SK-N-SH treated with all-trans-retinoic acid at 6 μM for 48 hours (cell line): ENCODE data around the gene ERC1.
A peak's percentile ranks its signal among the peaks of the same experiment; 100 is the strongest.

ENCODE experiments used
- ATAC-seq: fragments of 200-7000 bp; cut with Tn5 transposase; 3 replicates; pipeline ENCODE4 v1.9.1; 2020; ENCODE audit warnings: mild to moderate bottlenecking, moderate library complexity
- ARNTL ChIP-seq: fragments of 450-650 bp; formaldehyde crosslinking; IDR thresholded peaks from 2 replicates; pipeline ENCODE4 v1.5.0; 2020; ENCODE audit warnings: low read depth, mild to moderate bottlenecking, moderate library complexity, borderline replicate concordance
- BACH2 ChIP-seq: fragments of 250-450 bp; sonication (Bioruptor Pico); IDR thresholded peaks from 2 replicates; pipeline ENCODE4 v1.9.0; 2021; ENCODE audit warnings: mild to moderate bottlenecking, borderline replicate concordance
- CREB5 ChIP-seq: fragments of 250-450 bp; sonication (Bioruptor Pico); IDR thresholded peaks from 2 replicates; pipeline ENCODE4 v1.5.1; 2020; ENCODE audit warnings: low read depth, mild to moderate bottlenecking, moderate library complexity
- CSDC2 ChIP-seq: fragments of 250-450 bp; sonication (Bioruptor Pico); IDR thresholded peaks from 2 replicates; pipeline ENCODE4 v1.5.0; 2020; ENCODE audit warnings: mild to moderate bottlenecking, moderate library complexity
- ESRRG ChIP-seq: fragments of 250-450 bp; sonication (Bioruptor Pico); IDR thresholded peaks from 2 replicates; pipeline ENCODE4 v1.6.1; 2021; ENCODE audit warnings: mild to moderate bottlenecking
- GLIS3 ChIP-seq: fragments of 250-450 bp; sonication (Bioruptor Pico); IDR thresholded peaks from 2 replicates; pipeline ENCODE4 v1.5.0; 2020; ENCODE audit warnings: mild to moderate bottlenecking, moderate library complexity
- ISL1 ChIP-seq: fragments of 250-450 bp; sonication (Bioruptor Pico); IDR thresholded peaks from 2 replicates; pipeline ENCODE4 v2.1.2; 2022; ENCODE audit warnings: mild to moderate bottlenecking, moderate library complexity
- OSR1 ChIP-seq: fragments of 250-450 bp; sonication (Bioruptor Pico); IDR thresholded peaks from 2 replicates; pipeline ENCODE4 v1.8.0; 2022; ENCODE audit warnings: moderate library complexity, mild to moderate bottlenecking, inconsistent platforms
- PPARA ChIP-seq: fragments of 250-450 bp; sonication (Bioruptor Pico); IDR thresholded peaks from 2 replicates; pipeline ENCODE4 v1.5.0; 2020; ENCODE audit warnings: mild to moderate bottlenecking, borderline replicate concordance
- RARB ChIP-seq: fragments of 250-450 bp; sonication (Bioruptor Pico); IDR thresholded peaks from 2 replicates; pipeline ENCODE4 v1.8.0; 2021; ENCODE audit warnings: mild to moderate bottlenecking, moderate library complexity
- SNAI2 ChIP-seq: fragments of 250-450 bp; sonication (Bioruptor Pico); IDR thresholded peaks from 2 replicates; pipeline ENCODE4 v1.5.0; 2020; ENCODE audit warnings: mild to moderate bottlenecking, moderate library complexity
- TCF4 ChIP-seq: fragments of 250-450 bp; sonication (Bioruptor Pico); IDR thresholded peaks from 2 replicates; pipeline ENCODE4 v1.8.0; 2021; ENCODE audit warnings: mild to moderate bottlenecking, moderate library complexity, borderline replicate concordance
- TOX ChIP-seq: fragments of 250-450 bp; sonication (Bioruptor Pico); IDR thresholded peaks from 2 replicates; pipeline ENCODE4 v1.8.0; 2021; ENCODE audit warnings: mild to moderate bottlenecking, moderate library complexity, borderline replicate concordance
- TSHZ2 ChIP-seq: fragments of 250-450 bp; sonication (Bioruptor Pico); IDR thresholded peaks from 2 replicates; pipeline ENCODE4 v1.5.0; 2020; ENCODE audit warnings: mild to moderate bottlenecking, moderate library complexity
- ZC3H10 ChIP-seq: fragments of 250-450 bp; sonication (Bioruptor Pico); IDR thresholded peaks from 2 replicates; pipeline ENCODE4 v1.5.1; 2021; ENCODE audit warnings: mild to moderate bottlenecking, moderate library complexity
- ZFP3 ChIP-seq: fragments of 250-450 bp; sonication (Bioruptor Pico); IDR thresholded peaks from 2 replicates; pipeline ENCODE4 v1.5.0; 2020; ENCODE audit warnings: mild to moderate bottlenecking, moderate library complexity
- ZFP30 ChIP-seq: fragments of 450-650 bp; formaldehyde crosslinking; IDR thresholded peaks from 2 replicates; pipeline ENCODE4 v1.5.0; 2022; ENCODE audit warnings: mild to moderate bottlenecking, moderate library complexity
- ZNF70 ChIP-seq: fragments of 450-650 bp; formaldehyde crosslinking; IDR thresholded peaks from 2 replicates; pipeline ENCODE4 v1.5.0; 2020; ENCODE audit warnings: mild to moderate bottlenecking, moderate library complexity
- ZNF8 ChIP-seq: fragments of 450-650 bp; formaldehyde crosslinking; IDR thresholded peaks from 2 replicates; pipeline ENCODE4 v1.5.0; 2020; ENCODE audit warnings: mild to moderate bottlenecking, moderate library complexity
- TF ChIP-seq, protein P1 (sequence below): fragments of 250-450 bp; sonication (Bioruptor Pico); IDR thresholded peaks from 2 replicates; pipeline ENCODE4 v1.5.1; 2021; ENCODE audit warnings: mild to moderate bottlenecking, moderate library complexity
- TF ChIP-seq, protein P2 (sequence below): fragments of 250-450 bp; sonication (Bioruptor Pico); IDR thresholded peaks from 2 replicates; pipeline ENCODE4 v1.8.0; 2021; ENCODE audit warnings: low read depth, mild to moderate bottlenecking, moderate library complexity, borderline replicate concordance
- TF ChIP-seq, protein P3 (sequence below): fragments of 250-450 bp; sonication (Bioruptor Pico); IDR thresholded peaks from 2 replicates; pipeline ENCODE4 v1.8.0; 2020; ENCODE audit warnings: mild to moderate bottlenecking, moderate library complexity, borderline replicate concordance

The ERC1 gene

DNA sequence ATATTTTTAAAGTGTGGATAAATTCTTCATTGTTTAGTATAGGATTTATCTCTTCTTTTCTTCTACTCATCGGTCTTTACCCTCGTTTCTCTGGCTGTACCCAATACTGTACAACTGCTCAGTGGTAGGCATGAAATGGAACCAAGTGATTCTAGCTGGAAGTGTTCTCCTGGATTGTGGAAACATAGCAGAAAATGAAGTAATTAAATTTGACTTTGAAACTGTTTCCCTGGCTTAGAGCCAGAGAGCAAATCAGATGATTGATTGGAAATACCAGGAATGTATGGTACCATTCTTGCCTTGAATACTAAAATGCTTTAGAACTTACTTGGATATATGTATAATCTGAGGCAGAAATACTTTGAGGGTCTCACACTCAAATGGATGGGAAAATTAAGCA is 292.3 kb downstream of the ERC1 start:
- peak; percentile 42 for TF ChIP-seq ISL1
- TF ChIP-seq ESRRG (CRISPR knock-in tag) = no peak
- TF ChIP-seq, all 23 proteins: peak for 1
- ATAC-seq = peak; percentile 25; the same call in 2 of the 3 replicates

- TF ChIP-seq ESRRG (CRISPR knock-in tag) (no peak), RARB (no peak), SNAI2 (CRISPR knock-in tag) (no peak), TSHZ2 (CRISPR knock-in tag) (no peak), ZFP30 (CRISPR knock-in tag) (no peak), GLIS3 (CRISPR knock-in tag) (no peak), PPARA (CRISPR knock-in tag) (no peak), CSDC2 (CRISPR knock-in tag) (no peak), ZFP3 (CRISPR knock-in tag) (no peak), ZC3H10 (CRISPR knock-in tag) (no peak), TOX (CRISPR knock-in tag) (no peak), OSR1 (CRISPR knock-in tag) (no peak), ZNF70 (CRISPR knock-in tag) (no peak), BACH2 (CRISPR knock-in tag) (no peak), ARNTL (CRISPR knock-in tag) (no peak), ZNF8 (CRISPR knock-in tag) (no peak)
- TF ChIP-seq, protein P1, sequence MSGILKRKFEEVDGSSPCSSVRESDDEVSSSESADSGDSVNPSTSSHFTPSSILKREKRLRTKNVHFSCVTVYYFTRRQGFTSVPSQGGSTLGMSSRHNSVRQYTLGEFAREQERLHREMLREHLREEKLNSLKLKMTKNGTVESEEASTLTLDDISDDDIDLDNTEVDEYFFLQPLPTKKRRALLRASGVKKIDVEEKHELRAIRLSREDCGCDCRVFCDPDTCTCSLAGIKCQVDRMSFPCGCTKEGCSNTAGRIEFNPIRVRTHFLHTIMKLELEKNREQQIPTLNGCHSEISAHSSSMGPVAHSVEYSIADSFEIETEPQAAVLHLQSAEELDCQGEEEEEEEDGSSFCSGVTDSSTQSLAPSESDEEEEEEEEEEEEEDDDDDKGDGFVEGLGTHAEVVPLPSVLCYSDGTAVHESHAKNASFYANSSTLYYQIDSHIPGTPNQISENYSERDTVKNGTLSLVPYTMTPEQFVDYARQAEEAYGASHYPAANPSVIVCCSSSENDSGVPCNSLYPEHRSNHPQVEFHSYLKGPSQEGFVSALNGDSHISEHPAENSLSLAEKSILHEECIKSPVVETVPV (CRISPR knock-in tag) = no peak
- ATAC-seq = no peak
Observed at GRCh38 chr12:1284611-1285010, 293.6 kb downstream of the ERC1 start.

GRCh38 chr12:1287446-1287975 is 296.5 kb downstream of the ERC1 start:
- ATAC-seq = no peak
- TF ChIP-seq ESRRG (CRISPR knock-in tag) (no peak), CREB5 (CRISPR knock-in tag) (no peak), SNAI2 (CRISPR knock-in tag) (no peak)
- TF ChIP-seq, protein P2, sequence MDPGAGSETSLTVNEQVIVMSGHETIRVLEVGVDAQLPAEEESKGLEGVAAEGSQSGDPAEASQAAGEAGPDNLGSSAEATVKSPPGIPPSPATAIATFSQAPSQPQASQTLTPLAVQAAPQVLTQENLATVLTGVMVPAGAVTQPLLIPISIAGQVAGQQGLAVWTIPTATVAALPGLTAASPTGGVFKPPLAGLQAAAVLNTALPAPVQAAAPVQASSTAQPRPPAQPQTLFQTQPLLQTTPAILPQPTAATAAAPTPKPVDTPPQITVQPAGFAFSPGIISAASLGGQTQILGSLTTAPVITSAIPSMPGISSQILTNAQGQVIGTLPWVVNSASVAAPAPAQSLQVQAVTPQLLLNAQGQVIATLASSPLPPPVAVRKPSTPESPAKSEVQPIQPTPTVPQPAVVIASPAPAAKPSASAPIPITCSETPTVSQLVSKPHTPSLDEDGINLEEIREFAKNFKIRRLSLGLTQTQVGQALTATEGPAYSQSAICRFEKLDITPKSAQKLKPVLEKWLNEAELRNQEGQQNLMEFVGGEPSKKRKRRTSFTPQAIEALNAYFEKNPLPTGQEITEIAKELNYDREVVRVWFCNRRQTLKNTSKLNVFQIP (CRISPR knock-in tag) = no peak
- TF ChIP-seq, protein P1 (CRISPR knock-in tag) = no peak

GRCh38 chr12:1288333-1288732 is 297.3 kb downstream of the ERC1 start:
- no peak for ATAC-seq
- TF ChIP-seq ZNF8 (CRISPR knock-in tag) (no peak), TCF4 (no peak), ZFP3 (CRISPR knock-in tag) (no peak), RARB (no peak), ZNF70 (CRISPR knock-in tag) (no peak)
- TF ChIP-seq, protein P2 (CRISPR knock-in tag) = no peak
- TF ChIP-seq, protein P3, sequence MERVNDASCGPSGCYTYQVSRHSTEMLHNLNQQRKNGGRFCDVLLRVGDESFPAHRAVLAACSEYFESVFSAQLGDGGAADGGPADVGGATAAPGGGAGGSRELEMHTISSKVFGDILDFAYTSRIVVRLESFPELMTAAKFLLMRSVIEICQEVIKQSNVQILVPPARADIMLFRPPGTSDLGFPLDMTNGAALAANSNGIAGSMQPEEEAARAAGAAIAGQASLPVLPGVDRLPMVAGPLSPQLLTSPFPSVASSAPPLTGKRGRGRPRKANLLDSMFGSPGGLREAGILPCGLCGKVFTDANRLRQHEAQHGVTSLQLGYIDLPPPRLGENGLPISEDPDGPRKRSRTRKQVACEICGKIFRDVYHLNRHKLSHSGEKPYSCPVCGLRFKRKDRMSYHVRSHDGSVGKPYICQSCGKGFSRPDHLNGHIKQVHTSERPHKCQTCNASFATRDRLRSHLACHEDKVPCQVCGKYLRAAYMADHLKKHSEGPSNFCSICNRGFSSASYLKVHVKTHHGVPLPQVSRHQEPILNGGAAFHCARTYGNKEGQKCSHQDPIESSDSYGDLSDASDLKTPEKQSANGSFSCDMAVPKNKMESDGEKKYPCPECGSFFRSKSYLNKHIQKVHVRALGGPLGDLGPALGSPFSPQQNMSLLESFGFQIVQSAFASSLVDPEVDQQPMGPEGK (CRISPR knock-in tag) = no peak
- TF ChIP-seq, all 23 proteins: peak for 0
